Mesothelial cell of epicardium (in vitro differentiated cells): ENCODE data around the gene DSTN. TPM values are rescaled to one million over a fixed set of nuclear protein-coding genes. Genes with fewer than 3 reads are reported as not detected.
A peak's percentile ranks its signal among the peaks of the same experiment; 100 is the strongest.

ENCODE experiments used
- DNase-seq, 2 experiments: peaks; one replicate each; pipeline ENCODE4 v3.0.0; 2021; ENCODE audit warnings: low spot score in 2 of 2; ENCODE audit not compliant: unreplicated experiment in 2 of 2
- H3K27ac Mint-ChIP-seq: 2 replicates; pipeline ENCODE4 v1.8.0; 2021; ENCODE audit warnings: mixed read lengths
- H3K27me3 Mint-ChIP-seq: 2 replicates; pipeline ENCODE4 v1.8.0; 2021; ENCODE audit warnings: low read depth, mixed read lengths
- H3K36me3 Mint-ChIP-seq: 2 replicates; pipeline ENCODE4 v1.8.0; 2021; ENCODE audit warnings: mixed read lengths
- H3K4me1 Mint-ChIP-seq: 2 replicates; pipeline ENCODE4 v1.8.0; 2021; ENCODE audit warnings: mixed read lengths
- H3K4me3 Mint-ChIP-seq: 2 replicates; pipeline ENCODE4 v1.8.0; 2021; ENCODE audit warnings: mild to moderate bottlenecking, moderate library complexity, mixed read lengths
- H3K9me3 Mint-ChIP-seq: 2 replicates; pipeline ENCODE4 v1.8.0; 2021; ENCODE audit warnings: mixed read lengths
- CTCF ChIP-seq: fragments of 200-600 bp; sonication (generic); IDR thresholded peaks from one replicate; pipeline ENCODE4 v1.5.0; 2021; ENCODE audit warnings: antibody characterized with exemption; ENCODE audit not compliant: unreplicated experiment
- total RNA-seq: library from RNA; stranded (reverse); gene quantifications from 3 replicates; pipeline ENCODE4 v1.2.1, GENCODE V29; 2021

The DSTN gene
- total RNA-seq, 1 donor from 2014 or later: 192 TPM

- no peak overlapping the region for H3K4me3 Mint-ChIP-seq
- H3K4me1 Mint-ChIP-seq: peaks cover 4% of the 10 kb centered on the region
- H3K9me3 Mint-ChIP-seq: no peaks in the 10 kb centered on the region
- no peak for TF ChIP-seq CTCF
- H3K27ac Mint-ChIP-seq: no peak overlapping the region
- no peak for DNase-seq
- peaks cover 10% of the 10 kb centered on the region for H3K36me3 Mint-ChIP-seq
- H3K27me3 Mint-ChIP-seq: no peaks in the 10 kb centered on the region
These were observed 49.6 kb downstream of the DSTN start for GRCh38 chr20:17619351-17620093.

- H3K27ac Mint-ChIP-seq: no peak overlapping the region
- no peak overlapping the region for H3K4me3 Mint-ChIP-seq
These were observed 50.7 kb downstream of the DSTN start for GRCh38 chr20:17620371-17621228.

GRCh38 chr20:17621229-17621968 lies 51.5 kb downstream of the DSTN start:
- Mint-ChIP-seq H3K27me3 (no peaks in the 10 kb centered on the region), H3K36me3 (peaks cover 17% of the 10 kb centered on the region), H3K27ac (no peak overlapping the region), H3K9me3 (no peaks in the 10 kb centered on the region), H3K4me1 (no peaks in the 10 kb centered on the region), H3K4me3 (no peak overlapping the region)
- DNase-seq: no peak
- TF ChIP-seq CTCF: no peak

More at GRCh38 chr20:17620371-17621228, 50.7 kb downstream of the DSTN start:
- peak in 1 of 2 experiments; percentile 35 for DNase-seq
- no peaks in the 10 kb centered on the region for H3K9me3 Mint-ChIP-seq
- H3K27me3 Mint-ChIP-seq: no peaks in the 10 kb centered on the region
- H3K36me3 Mint-ChIP-seq: peaks cover 12% of the 10 kb centered on the region
- no peak for TF ChIP-seq CTCF
- no peaks in the 10 kb centered on the region for H3K4me1 Mint-ChIP-seq

DNA sequence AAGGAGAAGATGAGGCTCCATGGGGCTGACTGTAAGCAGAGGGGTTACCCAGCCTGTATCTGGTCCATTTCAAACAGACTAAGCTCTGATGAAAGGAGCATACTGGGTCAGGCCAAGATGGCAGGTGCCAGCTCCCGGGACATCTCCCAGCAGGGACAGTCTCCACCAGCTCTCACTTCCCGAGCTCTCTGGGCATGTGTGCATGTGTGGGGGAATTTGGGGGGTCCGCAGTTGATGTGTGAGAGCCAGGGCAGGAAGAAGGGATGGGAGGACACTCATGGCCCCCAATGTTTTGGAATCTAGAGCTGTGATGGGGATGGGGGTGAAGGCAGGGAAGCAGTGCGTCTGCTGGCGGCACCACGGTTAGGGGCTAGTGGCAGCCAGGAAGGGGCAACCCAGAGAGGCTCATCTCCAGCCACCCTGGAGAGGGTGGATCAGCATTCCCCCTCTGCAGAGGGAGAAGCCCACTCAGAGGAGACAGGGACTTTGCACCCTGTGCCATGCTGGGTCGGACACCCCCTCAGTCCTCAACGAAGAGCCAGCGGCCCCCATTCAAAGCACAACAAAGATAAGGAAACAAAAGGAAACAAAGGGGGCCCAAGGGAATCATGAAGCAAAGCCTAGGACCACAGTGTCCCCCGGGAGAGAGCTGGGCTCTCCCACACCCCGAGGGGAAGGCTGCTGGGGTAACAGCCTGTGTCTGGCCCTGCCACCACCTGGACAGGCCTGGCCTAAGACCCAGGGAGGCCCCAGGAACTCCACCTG lies 52.4 kb downstream of the DSTN start:
- Mint-ChIP-seq H3K4me1 (no peaks in the 10 kb centered on the region), H3K36me3 (peaks cover 17% of the 10 kb centered on the region), H3K27me3 (no peaks in the 10 kb centered on the region), H3K9me3 (no peaks in the 10 kb centered on the region), H3K4me3 (no peak overlapping the region), H3K27ac (no peak overlapping the region)
- DNase-seq: no peak
- no peak for TF ChIP-seq CTCF
